Testis (tissue), 3 donors: Measurements from ENCODE around the gene MFSD11. TPM values are rescaled to one million over a fixed set of nuclear protein-coding genes. Genes with fewer than 3 reads are reported as not detected.

ENCODE experiments used
- DNase-seq: peaks from one replicate; pipeline ENCODE4 v3.0.0-alpha.2; 2019
- H3K27ac ChIP-seq, 2 donors: fragments of 200-600 bp; sonication (generic); one replicate each; pipeline ENCODE4 v1.5.1; 2019
- H3K27me3 ChIP-seq: fragments of 200-600 bp; sonication (generic); one replicate; pipeline ENCODE4 v1.5.1; 2019
- H3K36me3 ChIP-seq: fragments of 200-600 bp; sonication (generic); one replicate; pipeline ENCODE4 v1.5.1; 2017; ENCODE audit warnings: low read depth; ENCODE audit errors: missing control alignments
- H3K4me1 ChIP-seq: fragments of 200-600 bp; sonication (generic); one replicate; pipeline ENCODE4 v1.5.1; 2019
- H3K4me3 ChIP-seq, 2 donors: fragments of 200-600 bp; sonication (generic); one replicate each; pipeline ENCODE4 v1.5.1; 2017 to 2019
- H3K9me3 ChIP-seq: fragments of 200-600 bp; sonication (generic); one replicate; pipeline ENCODE4 v1.5.1; 2017
- POLR2A ChIP-seq: fragments of 450-650 bp; IDR thresholded peaks from one replicate; pipeline ENCODE4 v1.6.1; 2017; ENCODE audit warnings: antibody characterized with exemption, mild to moderate bottlenecking, moderate library complexity
- WGBS, 2 donors: methylation state at CpG; one replicate each; pipeline ENCODE4 v1.1.5; 2018; 5-methylcytosine and 5-hydroxymethylcytosine counted together
- intact Hi-C: fragments of 100-400 bp; cut with DNase I; formaldehyde crosslinking; loops from one replicate; pipeline ENCODE4 v1.15.1; 2023; ENCODE audit warnings: low total_unique reads
- polyA plus RNA-seq: library from polyadenylated mRNA; stranded (reverse); fragments of 350-450 nt; fragmentation: Illumina TruSeq; extraction: RNeasy Lipid Tissue Mini Kit (QIAGEN cat#74804); gene quantifications from one replicate; pipeline ENCODE4 v1.2.3, GENCODE V29; 2014; ENCODE audit warnings: low read depth, low replicate concordance; ENCODE audit not compliant: insufficient read depth
- total RNA-seq, 2 donors: library from RNA; depleted of rRNA; stranded (reverse); fragments of >200 nt; gene quantifications; one replicate each; pipeline ENCODE4 v1.2.3, GENCODE V29; 2016
- TF ChIP-seq, protein P1 (sequence below), 3 experiments: fragments of 450-650 bp in 2 of 3; fragments of 200-600 bp in 1 of 3; sonication (generic) in 1 of 3; IDR thresholded peaks; one replicate each; pipeline ENCODE4 v1.5.1; 2016 to 2019; ENCODE audit warnings: antibody characterized with exemption in 3 of 3, mild to moderate bottlenecking in 2 of 3, moderate library complexity in 1 of 3

MFSD11 gene
- total and polyA plus RNA-seq, 3 donors from 2014 or later, result 38.5 to 102 (median 51.7) TPM

DNA sequence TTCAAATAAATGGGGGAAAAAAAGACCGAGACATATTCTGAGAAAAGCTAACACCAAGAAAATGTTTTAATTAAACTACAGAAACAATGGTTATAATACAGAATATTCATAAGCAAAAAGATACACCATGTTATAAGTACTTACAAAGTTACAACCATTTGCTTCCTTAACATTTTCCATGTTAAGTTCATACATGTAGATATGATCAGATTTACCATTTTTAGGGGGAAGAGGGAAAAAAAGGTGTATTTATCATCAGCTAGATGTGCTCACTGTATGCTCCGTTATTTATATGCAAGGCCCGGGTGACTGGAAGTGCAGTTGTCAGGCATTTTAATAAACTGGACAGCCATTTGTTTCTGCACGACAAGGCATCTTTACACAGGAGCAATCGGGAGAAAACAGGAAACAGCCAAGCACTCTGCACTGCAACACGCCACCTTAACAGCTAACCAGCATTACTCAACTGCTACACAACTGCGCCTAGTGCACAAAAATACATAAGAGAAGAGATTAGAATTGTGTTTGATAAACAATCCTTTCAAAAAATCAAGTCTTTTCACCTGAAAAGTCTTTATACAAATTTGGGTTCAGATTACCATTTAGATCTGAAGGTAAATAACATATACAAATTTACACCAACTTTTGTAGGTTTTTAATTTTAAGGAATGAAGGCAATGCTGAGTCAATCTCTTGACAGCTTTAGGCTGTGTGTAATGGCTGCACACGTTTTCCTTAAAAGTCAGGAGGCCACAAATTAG, 3.7 kb upstream of the MFSD11 start:
- H3K27ac ChIP-seq, result peak overlapping the region in 1 of 2 donors; percentile 97
- intact Hi-C loops, result no loop called here
- WGBS, 2 donors, result 40 to 42% methylated on average over 8 of the region's 8 CpGs
- no peak overlapping the region for H3K4me3 ChIP-seq
- DNase-seq, result no peak
- H3K36me3 ChIP-seq, result no peaks in the 10 kb centered on the region
- no peak for TF ChIP-seq POLR2A
- TF ChIP-seq, protein P1, sequence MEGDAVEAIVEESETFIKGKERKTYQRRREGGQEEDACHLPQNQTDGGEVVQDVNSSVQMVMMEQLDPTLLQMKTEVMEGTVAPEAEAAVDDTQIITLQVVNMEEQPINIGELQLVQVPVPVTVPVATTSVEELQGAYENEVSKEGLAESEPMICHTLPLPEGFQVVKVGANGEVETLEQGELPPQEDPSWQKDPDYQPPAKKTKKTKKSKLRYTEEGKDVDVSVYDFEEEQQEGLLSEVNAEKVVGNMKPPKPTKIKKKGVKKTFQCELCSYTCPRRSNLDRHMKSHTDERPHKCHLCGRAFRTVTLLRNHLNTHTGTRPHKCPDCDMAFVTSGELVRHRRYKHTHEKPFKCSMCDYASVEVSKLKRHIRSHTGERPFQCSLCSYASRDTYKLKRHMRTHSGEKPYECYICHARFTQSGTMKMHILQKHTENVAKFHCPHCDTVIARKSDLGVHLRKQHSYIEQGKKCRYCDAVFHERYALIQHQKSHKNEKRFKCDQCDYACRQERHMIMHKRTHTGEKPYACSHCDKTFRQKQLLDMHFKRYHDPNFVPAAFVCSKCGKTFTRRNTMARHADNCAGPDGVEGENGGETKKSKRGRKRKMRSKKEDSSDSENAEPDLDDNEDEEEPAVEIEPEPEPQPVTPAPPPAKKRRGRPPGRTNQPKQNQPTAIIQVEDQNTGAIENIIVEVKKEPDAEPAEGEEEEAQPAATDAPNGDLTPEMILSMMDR (IDR thresholded peaks at IDR 0.05), result no peak
- H3K4me1 ChIP-seq, result peaks cover 32% of the 10 kb centered on the region
- no peaks in the 10 kb centered on the region for H3K9me3 ChIP-seq
- no peaks in the 10 kb centered on the region for H3K27me3 ChIP-seq

DNA sequence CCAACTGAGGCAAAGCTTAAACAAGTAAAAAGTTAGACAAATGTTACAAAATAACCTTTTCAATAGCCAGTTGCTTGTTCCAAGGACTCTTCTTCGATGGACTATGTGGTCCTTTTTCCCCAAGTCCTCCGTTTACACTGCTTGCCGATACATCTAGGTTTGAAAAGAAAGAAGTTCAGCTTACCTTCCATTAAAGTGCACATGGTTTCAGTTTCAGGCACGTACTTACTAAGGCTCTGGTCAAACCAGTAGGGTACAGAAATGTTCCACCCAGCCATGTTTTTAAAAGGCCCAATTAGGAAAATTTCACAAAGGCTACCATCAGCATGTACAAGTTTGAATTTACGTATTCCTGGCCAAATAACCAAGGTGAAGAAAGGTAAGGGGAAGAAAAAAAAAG, 2.9 kb upstream of the MFSD11 start:
- Histone ChIP-seq H3K27me3 (no peaks in the 10 kb centered on the region), H3K36me3 (no peaks in the 10 kb centered on the region), H3K27ac (peak overlapping the region in 1 of 2 donors; percentile 97), H3K4me1 (peaks cover 32% of the 10 kb centered on the region), H3K9me3 (no peaks in the 10 kb centered on the region), H3K4me3 (peak overlapping the region in 1 of 2 donors; percentile 99)
- TF ChIP-seq, protein P1 (IDR thresholded peaks at IDR 0.05), result no peak
- TF ChIP-seq POLR2A, result no peak
- intact Hi-C loops, result no loop called here
- WGBS, 2 donors, result 9 to 11% methylated on average over 5 of the region's 5 CpGs
- DNase-seq, result no peak

DNA sequence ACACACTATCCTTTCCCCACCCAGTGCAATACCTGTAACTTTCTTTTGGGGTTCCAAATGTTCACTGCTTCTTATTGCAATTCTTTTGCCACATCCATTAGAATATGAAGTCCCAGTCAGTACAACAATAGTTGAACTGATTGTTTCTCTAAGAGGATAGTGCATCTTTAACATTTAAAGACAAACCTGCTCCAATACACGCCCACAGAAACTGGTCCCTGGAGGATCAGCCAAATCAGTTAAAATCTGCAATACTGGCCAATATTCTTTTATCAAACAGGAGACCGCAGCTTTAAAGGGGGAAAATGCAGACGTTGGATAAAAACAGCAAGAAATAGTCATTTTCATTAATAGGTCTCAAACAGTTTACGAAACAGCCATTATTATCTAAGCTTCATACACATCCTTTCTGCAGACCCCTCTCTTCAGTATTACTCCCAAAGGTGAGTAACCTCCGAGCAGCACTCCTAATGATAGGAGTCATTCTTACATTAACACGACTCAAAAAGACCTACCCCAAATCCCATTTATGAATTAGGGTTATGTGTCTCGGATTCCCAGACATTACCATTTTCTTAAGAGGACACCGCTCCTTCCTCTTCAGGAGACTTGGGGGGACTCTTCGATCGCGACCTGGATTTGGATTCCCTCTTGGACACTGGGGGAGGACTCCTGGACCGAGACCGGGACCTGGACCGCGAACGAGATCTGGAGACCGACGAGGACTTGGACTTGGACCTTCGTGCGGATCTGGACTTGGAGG, 2.2 kb upstream of the MFSD11 start:
- Histone ChIP-seq H3K4me1 (peaks cover 32% of the 10 kb centered on the region), H3K27me3 (no peaks in the 10 kb centered on the region), H3K36me3 (no peaks in the 10 kb centered on the region), H3K27ac (peak overlapping the region; percentile 97 to 98), H3K9me3 (no peaks in the 10 kb centered on the region), H3K4me3 (peak overlapping the region; percentile 99)
- intact Hi-C loops, result no loop called here
- TF ChIP-seq, protein P1 (IDR thresholded peaks at IDR 0.05), result no peak
- WGBS, 2 donors, result 1% methylated on average over 20 of the region's 20 CpGs
- DNase-seq, result no peak

DNA sequence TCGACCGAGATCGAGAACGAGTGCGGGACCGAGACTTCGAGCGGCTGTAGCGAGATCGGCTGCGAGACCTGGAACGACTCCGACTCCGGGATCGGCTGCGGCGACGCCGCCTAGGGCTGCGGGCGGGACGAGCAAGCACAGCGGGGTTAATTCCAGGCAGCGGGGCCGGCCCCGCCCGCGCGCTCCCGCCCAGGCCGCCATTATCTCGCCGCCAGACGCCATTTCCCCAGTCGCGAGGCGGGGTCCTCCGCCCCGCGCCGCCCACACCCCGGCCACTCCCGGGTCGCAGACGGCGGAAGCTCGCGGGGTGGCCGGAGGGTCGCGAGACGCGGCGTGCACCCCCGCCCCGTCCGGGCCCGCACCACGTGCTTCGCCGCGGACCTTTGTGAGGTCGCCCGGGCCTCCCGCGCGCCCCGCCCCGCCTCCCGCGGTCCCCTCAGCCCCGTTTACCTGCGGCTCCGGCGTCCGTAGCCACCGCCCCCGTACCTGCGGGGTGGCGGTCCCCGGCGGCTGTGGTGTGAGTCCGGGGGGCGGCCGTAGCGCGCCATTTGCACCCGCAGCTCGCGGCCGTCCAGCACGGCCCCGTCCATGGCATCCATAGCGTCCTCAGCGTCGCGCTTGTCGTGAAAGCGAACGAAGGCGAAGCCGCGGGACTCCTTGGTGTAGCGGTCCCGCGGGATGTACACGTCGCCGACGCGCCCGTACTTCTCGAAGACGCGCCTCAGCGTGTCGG, 1.4 kb upstream of the MFSD11 start:
- Histone ChIP-seq H3K36me3 (no peaks in the 10 kb centered on the region), H3K27ac (peak overlapping the region; percentile 97 to 98), H3K4me1 (peaks cover 32% of the 10 kb centered on the region), H3K27me3 (no peaks in the 10 kb centered on the region), H3K4me3 (peak overlapping the region; percentile 99), H3K9me3 (no peaks in the 10 kb centered on the region)
- DNase-seq, result peak; percentile 61
- intact Hi-C loops, result no loop called here
- TF ChIP-seq POLR2A, result no peak
- TF ChIP-seq, protein P1 (IDR thresholded peaks at IDR 0.05), result peak in 1 of 3 experiments; percentile 15
- WGBS, 2 donors, result 0 to 1% methylated on average over 19 to 83 of the region's 117 CpGs
